OCI-LY7 (cell line): Measurements from ENCODE around the gene HDAC9. TPM values are rescaled to one million over a fixed set of nuclear protein-coding genes. Genes with fewer than 3 reads are reported as not detected.

Experiments
- BruUV-seq: library from RNA; stranded (reverse); fragments of 400-500 nt; replicated peaks from 2 replicates; lab custom pipeline; 2021; lab: Mats Ljungman, UMichigan
- CTCF ChIA-PET: fragments of 300-600 bp; sonication (Branson Sonifier 250); formaldehyde crosslinking; loops from one replicate; lab custom pipeline; 2022; ENCODE audit warnings: antibody characterized with exemption; ENCODE audit not compliant: unreplicated experiment; lab: Charles Lee
- POLR2A ChIA-PET: fragments of 300-600 bp; sonication (Branson Sonifier 250); formaldehyde crosslinking; loops from one replicate; lab custom pipeline; 2022; ENCODE audit warnings: antibody characterized with exemption; lab: Charles Lee
- DNase-seq: peaks from one replicate; pipeline ENCODE4 v3.0.0-alpha.2; 2015; ENCODE audit warnings: low spot score
- H2AFZ ChIP-seq: fragments of 200-600 bp; sonication (generic), shearing (Covaris generic); 2 replicates; pipeline ENCODE4 v1.6.1; 2014; ENCODE audit warnings: mild to moderate bottlenecking, antibody characterized with exemption, low read length, moderate library complexity
- H3K27ac ChIP-seq: fragments of 200-600 bp; sonication (generic); 2 replicates; pipeline ENCODE4 v1.5.1; 2014; ENCODE audit warnings: mixed run types, low read depth, mild to moderate bottlenecking, moderate library complexity, low read length, inconsistent platforms; ENCODE audit not compliant: poor library complexity, severe bottlenecking
- H3K36me3 ChIP-seq: fragments of 200-600 bp; sonication (generic); 2 replicates; pipeline ENCODE4 v1.6.1; 2014; ENCODE audit warnings: mild to moderate bottlenecking, antibody characterized with exemption, low read length, moderate library complexity, mixed read lengths; ENCODE audit not compliant: insufficient read depth
- H3K4me1 ChIP-seq: fragments of 200-600 bp; sonication (generic); 2 replicates; pipeline ENCODE4 v1.5.1; 2014; ENCODE audit warnings: mild to moderate bottlenecking, low read length; ENCODE audit not compliant: insufficient read depth, poor library complexity, severe bottlenecking
- H3K4me2 ChIP-seq: fragments of 200-600 bp; sonication (generic); 2 replicates; pipeline ENCODE4 v1.6.1; 2014; ENCODE audit warnings: mild to moderate bottlenecking, low read length
- H3K4me3 ChIP-seq: fragments of 200-600 bp; sonication (generic); 2 replicates; pipeline ENCODE4 v1.5.1; 2014; ENCODE audit warnings: mild to moderate bottlenecking, low read depth, low read length; ENCODE audit not compliant: poor library complexity, severe bottlenecking
- H3K79me2 ChIP-seq: fragments of 200-600 bp; sonication (generic); 2 replicates; pipeline ENCODE4 v1.6.1; 2016; ENCODE audit warnings: low read depth, mild to moderate bottlenecking, low read length, moderate library complexity, mixed read lengths; ENCODE audit not compliant: insufficient read depth
- H3K9me2 ChIP-seq: fragments of 200-600 bp; sonication (generic); 2 replicates; pipeline ENCODE4 v1.6.1; 2016; ENCODE audit warnings: mild to moderate bottlenecking, low read length, mixed read lengths; ENCODE audit not compliant: insufficient read depth
- H3K9me3 ChIP-seq: fragments of 200-600 bp; sonication (generic); 2 replicates; pipeline ENCODE4 v1.6.1; 2014; ENCODE audit warnings: mild to moderate bottlenecking, mixed run types, low read length, mixed read lengths
- H4K20me1 ChIP-seq: fragments of 200-600 bp; sonication (generic); 2 replicates; pipeline ENCODE4 v1.6.1; 2014; ENCODE audit warnings: mild to moderate bottlenecking, antibody characterized with exemption, low read length, moderate library complexity, mixed read lengths; ENCODE audit not compliant: insufficient read depth
- EZH2phosphoT487 ChIP-seq: fragments of 200-600 bp; sonication (generic); IDR thresholded peaks from 2 replicates; pipeline ENCODE4 v1.6.1; 2018; ENCODE audit warnings: low read depth, borderline replicate concordance, mild to moderate bottlenecking, mixed run types, antibody characterized with exemption, low read length, moderate library complexity, mixed read lengths
- intact Hi-C: fragments of 100-400 bp; cut with micrococcal nuclease; formaldehyde crosslinking; loops from one replicate; pipeline ENCODE4 v1.10.0; 2022; ENCODE audit not compliant: unreplicated experiment
- total RNA-seq, 2 experiments: library from RNA; depleted of rRNA in 1 of 2; stranded (reverse); fragments of >200 nt in 1 of 2; shearing (Covaris generic) in 1 of 2; gene quantifications; 2 replicates each; pipeline ENCODE4 v1.2.3, GENCODE V29; 2014 to 2022
- TF ChIP-seq, protein P1 (sequence below): fragments of 200-600 bp; sonication (generic); conservative IDR thresholded peaks from 2 replicates; pipeline ENCODE4 v1.5.1; 2014; ENCODE audit warnings: mild to moderate bottlenecking, antibody characterized with exemption, low read length, moderate library complexity, mixed read lengths

HDAC9 gene
- total RNA-seq, 2 experiments from 2014 or later: 58.8 to 91.7 TPM

DNA sequence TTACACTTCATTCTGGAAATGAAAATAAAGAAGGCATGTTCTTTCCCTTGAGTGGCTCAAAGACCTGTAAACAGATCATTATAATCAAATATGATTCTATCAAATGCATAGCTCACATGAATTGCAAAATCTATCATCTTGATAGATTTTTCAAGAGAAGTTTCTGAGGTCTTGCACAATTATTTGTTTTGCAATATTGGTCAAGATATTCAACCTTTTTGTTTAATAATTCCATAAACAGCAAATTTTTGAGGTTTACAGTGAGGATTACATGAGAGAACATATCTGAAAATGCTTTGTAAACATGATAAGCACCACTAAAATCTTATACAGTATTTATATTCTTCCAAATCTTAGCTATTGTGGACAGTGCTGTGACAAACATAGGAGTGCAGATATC, 160.8 kb downstream of the HDAC9 start:
- Histone ChIP-seq H3K36me3 (peaks cover 71% of the 10 kb centered on the region), H3K9me3 (no peaks in the 10 kb centered on the region), H3K79me2 (no peaks in the 10 kb centered on the region), H3K27ac (no peak overlapping the region), H2AFZ (no peak overlapping the region), H3K9me2 (no peaks in the 10 kb centered on the region), H3K4me1 (no peaks in the 10 kb centered on the region), H3K4me3 (no peak overlapping the region), H3K4me2 (no peak overlapping the region), H4K20me1 (no peaks in the 10 kb centered on the region)
- intact Hi-C loops: no loop called here
- ChIA-PET CTCF (no interaction called here), POLR2A (interaction anchor here (1.2 kb wide), 1 partner anchor 8 kb away, joined by 5 read pairs; no protein-coding TSS in a partner anchor)
- no peak for TF ChIP-seq EZH2phosphoT487
- TF ChIP-seq, protein P1, sequence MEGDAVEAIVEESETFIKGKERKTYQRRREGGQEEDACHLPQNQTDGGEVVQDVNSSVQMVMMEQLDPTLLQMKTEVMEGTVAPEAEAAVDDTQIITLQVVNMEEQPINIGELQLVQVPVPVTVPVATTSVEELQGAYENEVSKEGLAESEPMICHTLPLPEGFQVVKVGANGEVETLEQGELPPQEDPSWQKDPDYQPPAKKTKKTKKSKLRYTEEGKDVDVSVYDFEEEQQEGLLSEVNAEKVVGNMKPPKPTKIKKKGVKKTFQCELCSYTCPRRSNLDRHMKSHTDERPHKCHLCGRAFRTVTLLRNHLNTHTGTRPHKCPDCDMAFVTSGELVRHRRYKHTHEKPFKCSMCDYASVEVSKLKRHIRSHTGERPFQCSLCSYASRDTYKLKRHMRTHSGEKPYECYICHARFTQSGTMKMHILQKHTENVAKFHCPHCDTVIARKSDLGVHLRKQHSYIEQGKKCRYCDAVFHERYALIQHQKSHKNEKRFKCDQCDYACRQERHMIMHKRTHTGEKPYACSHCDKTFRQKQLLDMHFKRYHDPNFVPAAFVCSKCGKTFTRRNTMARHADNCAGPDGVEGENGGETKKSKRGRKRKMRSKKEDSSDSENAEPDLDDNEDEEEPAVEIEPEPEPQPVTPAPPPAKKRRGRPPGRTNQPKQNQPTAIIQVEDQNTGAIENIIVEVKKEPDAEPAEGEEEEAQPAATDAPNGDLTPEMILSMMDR: no peak
- no peak for DNase-seq
- BruUV-seq: no TSS peak

DNA sequence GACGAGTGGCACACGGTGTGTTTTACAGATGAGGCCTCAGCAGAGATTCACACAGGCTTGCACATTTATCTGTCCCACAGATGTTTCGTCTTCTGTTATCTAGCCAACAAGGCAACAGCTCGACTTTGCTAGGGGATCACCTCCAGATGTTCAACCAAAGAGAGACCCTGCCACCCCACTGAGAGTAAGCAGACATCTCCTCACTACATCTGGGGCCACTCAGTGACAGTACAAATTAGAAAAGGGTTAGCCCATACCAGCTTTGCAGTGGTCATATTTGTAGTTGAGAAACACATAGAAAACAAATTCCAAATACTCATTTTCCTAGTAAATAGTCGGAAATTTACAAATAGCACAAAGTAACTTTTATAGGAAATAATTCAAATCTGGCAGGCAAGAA, 164.2 kb downstream of the HDAC9 start:
- intact Hi-C loops: no loop called here
- no peaks in the 10 kb centered on the region for H3K79me2 ChIP-seq
- H3K9me2 ChIP-seq: no peaks in the 10 kb centered on the region
- no TSS peak for BruUV-seq
- no peak overlapping the region for H2AFZ ChIP-seq
- no peaks in the 10 kb centered on the region for H3K4me1 ChIP-seq
- H3K4me2 ChIP-seq: no peak overlapping the region
- H3K4me3 ChIP-seq: no peak overlapping the region
- H4K20me1 ChIP-seq: no peaks in the 10 kb centered on the region
- no peak overlapping the region for H3K27ac ChIP-seq
- POLR2A ChIA-PET: interaction anchor here (0.7 to 1.0 kb wide), 2 partner anchors 186 to 836 kb away, joined by 3 to 4 read pairs; no protein-coding TSS in a partner anchor
- TF ChIP-seq EZH2phosphoT487: no peak
- TF ChIP-seq, protein P1: no peak
- CTCF ChIA-PET: no interaction called here
- H3K36me3 ChIP-seq: peaks cover 70% of the 10 kb centered on the region
- no peaks in the 10 kb centered on the region for H3K9me3 ChIP-seq
- no peak for DNase-seq

- no peak overlapping the region for H2AFZ ChIP-seq
- H3K4me3 ChIP-seq: no peak overlapping the region
- H3K79me2 ChIP-seq: no peaks in the 10 kb centered on the region
- H3K4me2 ChIP-seq: no peak overlapping the region
- ChIA-PET CTCF (interaction anchor here (0.5 to 1.7 kb wide), 2 partner anchors 128 to 310 kb away, joined by 3 to 7 read pairs; no protein-coding TSS in a partner anchor), POLR2A (no interaction called here)
- H3K36me3 ChIP-seq: peaks cover 59% of the 10 kb centered on the region
- intact Hi-C loops: no loop called here
- H3K4me1 ChIP-seq: peaks cover 4% of the 10 kb centered on the region
- no TSS peak for BruUV-seq
- no peak for DNase-seq
- H3K27ac ChIP-seq: no peak overlapping the region
- no peaks in the 10 kb centered on the region for H4K20me1 ChIP-seq
- H3K9me3 ChIP-seq: no peaks in the 10 kb centered on the region
- H3K9me2 ChIP-seq: no peaks in the 10 kb centered on the region
- no peak for TF ChIP-seq EZH2phosphoT487
- TF ChIP-seq, protein P1: no peak
These were observed 167.8 kb downstream of the HDAC9 start for GRCh38 chr7:18663321-18663720.
